K562 (cell line): ENCODE results near the gene MEAK7.

Experiments
- ATF3 ChIP-seq, 2 experiments: fragments of 450-650 bp in 1 of 2; sonication (generic) in 1 of 2; formaldehyde crosslinking in 1 of 2; IDR thresholded peaks in 1 of 2; conservative IDR thresholded peaks in 1 of 2; 2 replicates each; pipeline versions ENCODE4 v1.6.1 to v1.8.1; 2016 to 2023; ENCODE audit warnings: mild to moderate bottlenecking in 2 of 2, moderate library complexity in 2 of 2, inconsistent platforms in 1 of 2, missing genetic modification reagents in 1 of 2
- CTCF ChIP-seq, 3 experiments: IDR thresholded peaks in 2 of 3; conservative IDR thresholded peaks in 1 of 3; 2 replicates each; pipeline ENCODE4 v1.5.1; 2011 to 2012; ENCODE audit warnings: low read length in 3 of 3, mild to moderate bottlenecking in 3 of 3, control low read depth in 2 of 3, improper control_type of control experiment in 1 of 3, inconsistent platforms in 1 of 3, low read depth in 1 of 3, mixed read lengths in 1 of 3, moderate library complexity in 1 of 3; ENCODE audit not compliant: insufficient read depth in 2 of 3
- ELF4 ChIP-seq: fragments of 450-650 bp; formaldehyde crosslinking; IDR thresholded peaks from 2 replicates; pipeline ENCODE4 v1.4.0; 2022; ENCODE audit warnings: missing genetic modification characterization
- EP300 ChIP-seq: IDR thresholded peaks from 2 replicates; pipeline ENCODE4 v1.6.1; 2012; ENCODE audit warnings: low read length, improper control_type of control experiment
- JUN ChIP-seq, 2 experiments: sonication (generic) in 1 of 2; formaldehyde crosslinking in 1 of 2; IDR thresholded peaks; 2 replicates each; pipeline versions ENCODE4 v1.6.1 to v1.8.0; 2012 to 2022; ENCODE audit warnings: borderline replicate concordance in 2 of 2, mild to moderate bottlenecking in 2 of 2, improper control_type of control experiment in 1 of 2, low read depth in 1 of 2, low read length in 1 of 2, missing genetic modification reagents in 1 of 2
- KAT7 ChIP-seq: sonication (generic); formaldehyde crosslinking; IDR thresholded peaks from 2 replicates; pipeline ENCODE4 v1.8.0; 2022; ENCODE audit warnings: missing genetic modification reagents, mild to moderate bottlenecking, borderline replicate concordance
- POLR2AphosphoS5 ChIP-seq: IDR thresholded peaks from 2 replicates; pipeline ENCODE4 v1.6.1; 2011; ENCODE audit warnings: mild to moderate bottlenecking, low read depth, low read length, moderate library complexity; ENCODE audit not compliant: control insufficient read depth, insufficient read depth
- REST ChIP-seq, 2 experiments: fragments of 450-650 bp; formaldehyde crosslinking in 1 of 2; IDR thresholded peaks; 2 replicates each; pipeline versions ENCODE4 v1.4.0 to v1.6.1; 2014 to 2020; ENCODE audit warnings: mild to moderate bottlenecking in 2 of 2, borderline replicate concordance in 1 of 2, low read depth in 1 of 2

- TF ChIP-seq REST (IDR thresholded peaks at IDR 0.05; ENCODE audit: borderline replicate concordance), result no peak
- no peak for TF ChIP-seq REST (CRISPR knock-in tag; IDR thresholded peaks at IDR 0.05; ENCODE audit: low read depth)
- TF ChIP-seq EP300, result no peak
- TF ChIP-seq ATF3 (IDR thresholded peaks at IDR 0.05), result no peak
- TF ChIP-seq ATF3 (CRISPR knock-in tag; conservative IDR thresholded peaks at IDR 0.05), result no peak
- no peak for TF ChIP-seq POLR2AphosphoS5
- TF ChIP-seq JUN (IDR thresholded peaks at IDR 0.05; ENCODE audit: borderline replicate concordance, low read depth, low read length), result no peak
- TF ChIP-seq JUN (CRISPR knock-in tag; IDR thresholded peaks at IDR 0.05; ENCODE audit: borderline replicate concordance), result no peak
- no peak for TF ChIP-seq ELF4 (CRISPR knock-in tag)
- TF ChIP-seq KAT7 (CRISPR knock-in tag), result no peak
- TF ChIP-seq CTCF (IDR thresholded peaks at IDR 0.05 in 2 of 3, conservative IDR thresholded peaks at IDR 0.05 in 1 of 3; ENCODE audit: insufficient read depth in 2 of 3, low read depth in 1 of 3, low read length in 3 of 3), result no peak
These were observed 20.0 kb upstream of the MEAK7 start for GRCh38 chr16:84524346-84524920.
